DND-41 (cell line): ENCODE measurements around the gene SEMA6B.

Experiments
- ATAC-seq: fragments of 200-7000 bp; cut with Tn5 transposase; 3 replicates; pipeline ENCODE4 v1.9.1; 2021; ENCODE audit warnings: low read depth; ENCODE audit not compliant: insufficient read depth
- DNase-seq: peaks from one replicate; pipeline ENCODE4 v3.0.0-alpha.2; 2020
- H2AFZ ChIP-seq: 2 replicates; pipeline ENCODE4 v1.6.0; 2012; ENCODE audit warnings: low read depth, low read length
- H3K27ac ChIP-seq: 2 replicates; pipeline ENCODE4 v1.5.1; 2012; ENCODE audit warnings: low read length, inconsistent platforms
- H3K27me3 ChIP-seq: fragments of 200-600 bp; sonication (generic); 2 replicates; pipeline ENCODE4 v1.6.0; 2012; ENCODE audit warnings: low read length, mild to moderate bottlenecking, inconsistent platforms; ENCODE audit not compliant: insufficient read depth, poor library complexity
- H3K36me3 ChIP-seq: 2 replicates; pipeline ENCODE4 v1.5.1; 2012; ENCODE audit warnings: low read length, inconsistent platforms; ENCODE audit not compliant: insufficient read depth
- H3K4me1 ChIP-seq: 2 replicates; pipeline ENCODE4 v1.5.1; 2012; ENCODE audit warnings: mild to moderate bottlenecking, low read length; ENCODE audit not compliant: insufficient read depth
- H3K4me2 ChIP-seq: 2 replicates; pipeline ENCODE4 v1.6.0; 2012; ENCODE audit warnings: mild to moderate bottlenecking, moderate library complexity, low read length, inconsistent platforms; ENCODE audit not compliant: insufficient read depth
- H3K4me3 ChIP-seq, 2 experiments: fragments of 200-600 bp in 1 of 2; shearing (Covaris generic) in 1 of 2; 2 replicates each; pipeline ENCODE4 v1.5.1; 2012 to 2016; ENCODE audit warnings: inconsistent platforms in 2 of 2, low read length in 2 of 2, mild to moderate bottlenecking in 2 of 2, low read depth in 1 of 2, moderate library complexity in 1 of 2
- H3K79me2 ChIP-seq: 2 replicates; pipeline ENCODE4 v1.6.0; 2012; ENCODE audit warnings: low read length, inconsistent platforms; ENCODE audit not compliant: insufficient read depth
- H3K9ac ChIP-seq: 2 replicates; pipeline ENCODE4 v1.6.0; 2012; ENCODE audit warnings: low read depth, mild to moderate bottlenecking, inconsistent platforms, low read length, moderate library complexity
- H3K9me3 ChIP-seq: 2 replicates; pipeline ENCODE4 v1.5.1; 2012; ENCODE audit warnings: low read length, moderate library complexity, mild to moderate bottlenecking, inconsistent platforms; ENCODE audit not compliant: insufficient read depth, severe bottlenecking
- H4K20me1 ChIP-seq: 2 replicates; pipeline ENCODE4 v1.6.0; 2012; ENCODE audit warnings: low read length; ENCODE audit not compliant: insufficient read depth
- CTCF ChIP-seq: IDR thresholded peaks from 2 replicates; pipeline ENCODE4 v1.5.1; 2012; ENCODE audit warnings: borderline replicate concordance, low read length, moderate library complexity, mild to moderate bottlenecking; ENCODE audit not compliant: poor library complexity, severe bottlenecking; ENCODE audit errors: extremely low read depth
- EZH2 ChIP-seq: IDR thresholded peaks from 3 replicates; pipeline ENCODE4 v1.6.1; 2012; ENCODE audit warnings: borderline replicate concordance, low read depth, mild to moderate bottlenecking, moderate library complexity, low read length, inconsistent platforms; ENCODE audit not compliant: severe bottlenecking

SEMA6B gene

GRCh38 chr19:4586691-4587090 is 27.2 kb upstream of the SEMA6B start:
- H3K4me2 ChIP-seq = no peak overlapping the region
- no peak overlapping the region for H3K27ac ChIP-seq
- peaks cover 4% of the 10 kb centered on the region; the same call in 1 of the 2 replicates for H4K20me1 ChIP-seq
- ATAC-seq (no peak), DNase-seq (no peak)
- no peak overlapping the region for H3K4me3 ChIP-seq
- H3K36me3 ChIP-seq = no peaks in the 10 kb centered on the region
- H3K9ac ChIP-seq = no peak overlapping the region
- TF ChIP-seq CTCF (no peak), EZH2 (no peak)
- H3K79me2 ChIP-seq = no peaks in the 10 kb centered on the region
- H3K9me3 ChIP-seq = no peaks in the 10 kb centered on the region
- no peak overlapping the region for H2AFZ ChIP-seq
- H3K27me3 ChIP-seq = peaks cover 21% of the 10 kb centered on the region
- peaks cover 6% of the 10 kb centered on the region for H3K4me1 ChIP-seq

- DNase-seq (no peak), ATAC-seq (no peak)
- Histone ChIP-seq H2AFZ (no peak overlapping the region), H3K27me3 (peaks cover 23% of the 10 kb centered on the region), H3K4me2 (no peak overlapping the region), H3K36me3 (no peaks in the 10 kb centered on the region), H4K20me1 (peaks cover 4% of the 10 kb centered on the region; the same call in 1 of the 2 replicates), H3K4me1 (peaks cover 6% of the 10 kb centered on the region), H3K27ac (no peak overlapping the region), H3K79me2 (no peaks in the 10 kb centered on the region), H3K4me3 (no peak overlapping the region), H3K9ac (no peak overlapping the region), H3K9me3 (no peaks in the 10 kb centered on the region)
- TF ChIP-seq EZH2 (no peak), CTCF (no peak)
Observed at GRCh38 chr19:4586245-4586644, 26.8 kb upstream of the SEMA6B start.

GRCh38 chr19:4585556-4585955 is 26.1 kb upstream of the SEMA6B start:
- no peak overlapping the region for H3K27ac ChIP-seq
- no peak overlapping the region for H3K9ac ChIP-seq
- H3K4me3 ChIP-seq = no peak overlapping the region
- peaks cover 10% of the 10 kb centered on the region for H3K4me1 ChIP-seq
- H3K27me3 ChIP-seq = peaks cover 28% of the 10 kb centered on the region
- H3K36me3 ChIP-seq = no peaks in the 10 kb centered on the region
- H3K9me3 ChIP-seq = no peaks in the 10 kb centered on the region
- H3K4me2 ChIP-seq = no peak overlapping the region
- no peaks in the 10 kb centered on the region for H3K79me2 ChIP-seq
- ATAC-seq (no peak), DNase-seq (no peak)
- H2AFZ ChIP-seq = no peak overlapping the region
- peaks cover 4% of the 10 kb centered on the region; the same call in 1 of the 2 replicates for H4K20me1 ChIP-seq
- TF ChIP-seq EZH2 = no peak
- TF ChIP-seq CTCF = no peak
